ENCODE results near the gene KCNN4.

Gene KCNN4

DNA sequence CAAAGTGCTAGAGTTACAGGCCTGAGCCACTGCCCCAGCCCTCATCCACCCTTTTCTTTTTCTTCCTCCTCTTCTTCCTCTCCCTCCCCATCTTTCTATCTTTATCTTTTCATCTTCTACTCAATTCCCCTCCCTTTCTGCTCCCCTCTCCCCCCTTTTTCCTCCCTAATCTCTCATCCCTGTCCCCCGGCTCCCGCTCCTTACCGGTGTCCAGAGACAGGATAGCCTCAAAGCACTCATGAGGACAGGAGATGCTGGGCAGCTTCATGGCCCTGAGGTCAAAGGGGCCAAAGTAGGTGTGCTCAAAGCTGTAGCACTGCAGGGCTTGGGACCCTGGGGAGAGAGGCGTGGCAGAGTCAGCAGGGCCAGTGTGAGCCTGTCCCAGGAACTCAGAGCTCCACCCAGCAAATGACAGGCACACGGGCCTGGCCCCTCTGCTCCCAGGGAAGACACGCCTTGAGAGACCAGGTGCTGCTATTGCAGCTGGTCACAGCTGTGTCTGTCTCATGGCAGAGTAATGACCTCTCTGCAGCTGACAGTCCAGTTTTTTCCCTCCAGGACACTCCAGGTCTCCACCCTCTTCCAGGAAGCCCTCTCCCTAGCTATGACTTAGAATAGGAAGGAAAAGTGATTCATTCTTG, 18.8 kb upstream of the KCNN4 start:
- no peak for DNase-seq (ENCODE audit: low read depth in 1 of 2, low spot score in 1 of 2)

DNA sequence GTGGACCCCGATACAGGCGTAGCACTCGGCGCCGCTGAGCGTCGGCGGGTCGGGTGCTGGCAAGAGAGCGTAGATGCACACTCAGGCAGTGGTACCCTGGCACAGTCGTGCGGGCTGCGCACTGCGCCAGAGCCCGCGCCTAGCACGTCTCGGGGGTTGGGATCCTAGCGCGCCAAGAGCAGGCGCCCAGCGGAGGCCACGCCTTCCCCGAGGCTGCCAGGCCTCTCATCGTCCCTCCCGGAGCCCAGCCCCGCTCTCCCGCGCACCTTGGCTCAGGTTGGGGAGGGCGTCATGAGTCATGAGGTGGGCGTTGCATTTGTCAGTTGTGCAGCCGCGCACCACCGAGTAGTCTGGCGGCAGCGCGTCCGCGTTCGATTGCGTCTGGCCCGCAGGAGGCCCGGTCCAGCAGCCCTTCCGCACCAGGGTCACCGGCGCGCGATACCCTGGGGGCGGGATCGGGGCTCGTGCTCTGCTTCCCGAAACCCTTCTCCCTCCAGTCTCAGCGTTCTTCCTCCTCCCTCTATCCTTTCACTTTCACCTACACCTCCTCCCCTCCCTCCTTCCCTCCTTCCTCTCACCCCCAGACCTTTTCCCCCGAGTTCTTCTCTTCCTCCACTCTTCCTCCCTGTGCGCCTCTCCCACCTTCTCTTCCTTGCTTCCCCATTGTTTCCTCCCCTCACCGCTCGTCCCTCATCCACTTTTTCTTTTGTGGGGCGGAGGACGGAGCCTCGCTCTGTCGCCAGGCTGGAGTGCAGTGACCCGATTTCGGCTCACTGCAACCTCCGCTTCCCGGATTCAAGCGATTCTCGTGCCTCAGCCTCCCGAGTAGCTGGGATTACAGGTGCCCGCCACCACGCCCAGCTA, 18.0 kb upstream of the KCNN4 start:
- DNase-seq (ENCODE audit: low read depth in 1 of 2, low spot score in 1 of 2) = peak; percentile 21 to 45

DNA sequence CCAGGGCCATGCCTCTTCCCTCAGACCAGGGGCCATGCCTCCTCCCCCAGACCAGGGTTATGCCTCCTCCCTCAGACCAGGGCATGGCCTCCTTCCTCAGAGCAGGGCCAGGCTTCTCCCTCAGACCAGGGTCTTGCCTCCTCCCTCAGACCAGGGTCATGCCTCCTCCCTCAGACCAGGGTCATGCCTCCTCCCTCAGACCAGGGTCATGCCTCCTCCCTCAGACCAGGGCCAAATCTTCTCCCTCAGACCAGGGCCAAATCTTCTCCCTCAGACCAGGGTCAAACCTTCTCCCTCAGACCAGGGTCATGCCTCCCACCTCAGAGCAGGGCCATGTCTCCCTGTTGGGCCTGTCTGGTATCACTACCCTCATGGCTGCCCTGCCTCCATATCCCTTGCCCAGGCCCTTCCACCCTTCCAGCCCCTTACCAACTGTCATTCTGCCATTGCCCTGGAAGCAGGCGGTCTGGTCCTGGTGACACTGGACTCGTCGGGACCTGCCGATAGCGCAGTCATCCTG, 17.3 kb upstream of the KCNN4 start:
- DNase-seq (ENCODE audit: low read depth in 1 of 2, low spot score in 1 of 2) = no peak

DNA sequence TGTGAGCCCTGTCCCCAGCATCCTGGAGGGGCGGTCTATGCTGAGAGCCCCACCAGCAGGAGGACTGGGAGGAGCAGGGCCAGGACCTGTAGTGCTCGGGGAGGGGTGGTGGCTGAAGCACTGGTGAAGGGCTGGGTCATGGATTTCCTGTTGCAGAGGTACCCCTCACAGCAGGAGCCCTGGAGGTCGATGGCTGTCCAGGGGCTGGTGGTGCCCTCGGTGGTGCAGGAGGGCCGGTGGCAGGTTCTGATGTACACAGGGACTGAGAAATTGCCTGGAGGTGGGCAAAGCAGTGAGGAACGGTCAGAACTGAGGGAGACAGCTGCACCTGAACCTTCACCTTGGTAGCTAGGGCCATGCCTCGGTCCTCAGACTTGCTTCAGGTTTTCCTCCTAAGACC, 16.8 kb upstream of the KCNN4 start:
- DNase-seq (ENCODE audit: low read depth in 1 of 2, low spot score in 1 of 2) = no peak

DNA sequence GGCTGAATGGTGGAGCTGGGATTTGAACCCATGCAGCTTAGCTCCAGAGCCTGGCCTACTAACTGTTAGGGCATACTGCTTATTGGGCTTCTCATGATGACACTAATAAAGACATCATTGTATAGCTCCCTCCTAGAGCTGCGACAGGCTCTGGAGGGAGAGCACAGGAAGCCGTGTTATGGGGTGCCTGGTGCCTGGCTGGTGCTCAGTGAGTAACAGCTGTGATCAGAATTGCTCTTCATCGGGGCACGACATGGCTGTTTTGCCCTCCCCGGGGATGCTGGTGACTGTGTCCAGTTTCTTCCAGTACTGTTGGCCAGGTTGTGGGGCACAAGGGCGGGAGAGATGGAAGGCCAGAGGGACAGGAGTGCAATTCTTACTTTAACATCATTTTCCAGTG, 16.3 kb upstream of the KCNN4 start:
- DNase-seq (ENCODE audit: low read depth in 1 of 2, low spot score in 1 of 2) = no peak

DNA sequence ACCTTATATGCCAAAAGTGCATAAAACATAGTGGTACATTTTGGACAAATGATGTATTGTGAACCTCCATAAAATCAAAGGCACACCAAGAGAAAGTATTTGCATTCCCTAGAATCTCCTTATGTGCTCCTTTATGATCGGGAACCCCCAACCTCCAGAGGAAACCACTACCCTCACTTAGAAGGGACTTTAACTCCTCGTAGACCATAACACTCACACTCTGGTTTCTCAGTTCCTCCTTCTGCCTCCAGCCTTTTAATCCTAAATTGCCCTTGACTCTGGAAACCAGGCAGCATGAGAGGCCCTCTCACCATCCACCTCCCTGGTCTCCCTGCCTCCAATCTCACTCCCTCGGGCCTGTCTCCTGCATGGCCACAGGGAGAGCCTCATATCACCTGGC, 9.8 kb upstream of the KCNN4 start:
- DNase-seq (ENCODE audit: low read depth in 1 of 2, low spot score in 1 of 2) = no peak

DNA sequence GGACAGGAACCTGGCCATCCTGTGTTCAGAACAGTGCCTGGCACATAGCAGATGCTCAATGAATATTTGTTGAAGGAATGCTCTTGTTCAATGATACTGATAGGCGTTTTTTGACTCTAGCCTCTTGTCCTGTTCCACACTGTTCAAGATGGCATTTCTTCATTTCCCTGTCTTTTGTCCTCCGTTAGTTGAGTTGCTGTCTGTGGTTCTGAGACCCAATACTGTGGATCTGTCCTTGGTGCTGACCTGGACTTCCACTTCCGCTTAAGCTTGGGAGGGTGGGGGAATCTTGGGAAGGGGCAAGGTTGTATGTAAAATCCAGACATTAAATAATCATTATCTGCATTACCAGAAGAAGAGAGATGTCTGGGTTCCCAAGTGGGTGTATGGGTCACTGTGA, 8.3 kb upstream of the KCNN4 start:
- DNase-seq (ENCODE audit: low read depth in 1 of 2, low spot score in 1 of 2) = no peak

DNA sequence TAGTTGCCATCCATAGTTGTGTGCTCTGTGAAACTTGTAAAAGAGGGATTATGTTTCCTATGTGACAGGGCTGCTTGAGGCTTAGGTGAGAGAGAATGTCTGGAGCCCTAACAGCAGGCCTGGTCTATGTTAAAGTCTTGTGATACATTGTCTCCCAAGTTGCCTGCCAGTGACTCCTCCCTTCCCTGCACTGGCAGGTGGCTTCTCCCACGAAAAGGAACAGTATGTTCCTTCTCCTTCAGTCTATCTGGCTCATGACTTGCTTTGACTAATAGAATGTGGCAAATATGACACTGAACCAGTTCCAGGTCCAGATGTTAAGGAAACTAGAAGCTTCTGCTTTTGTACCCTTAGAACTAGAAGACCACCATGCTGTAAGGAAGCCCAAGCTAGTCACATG, 5.9 kb upstream of the KCNN4 start:
- DNase-seq (ENCODE audit: low read depth in 1 of 2, low spot score in 1 of 2) = no peak

DNA sequence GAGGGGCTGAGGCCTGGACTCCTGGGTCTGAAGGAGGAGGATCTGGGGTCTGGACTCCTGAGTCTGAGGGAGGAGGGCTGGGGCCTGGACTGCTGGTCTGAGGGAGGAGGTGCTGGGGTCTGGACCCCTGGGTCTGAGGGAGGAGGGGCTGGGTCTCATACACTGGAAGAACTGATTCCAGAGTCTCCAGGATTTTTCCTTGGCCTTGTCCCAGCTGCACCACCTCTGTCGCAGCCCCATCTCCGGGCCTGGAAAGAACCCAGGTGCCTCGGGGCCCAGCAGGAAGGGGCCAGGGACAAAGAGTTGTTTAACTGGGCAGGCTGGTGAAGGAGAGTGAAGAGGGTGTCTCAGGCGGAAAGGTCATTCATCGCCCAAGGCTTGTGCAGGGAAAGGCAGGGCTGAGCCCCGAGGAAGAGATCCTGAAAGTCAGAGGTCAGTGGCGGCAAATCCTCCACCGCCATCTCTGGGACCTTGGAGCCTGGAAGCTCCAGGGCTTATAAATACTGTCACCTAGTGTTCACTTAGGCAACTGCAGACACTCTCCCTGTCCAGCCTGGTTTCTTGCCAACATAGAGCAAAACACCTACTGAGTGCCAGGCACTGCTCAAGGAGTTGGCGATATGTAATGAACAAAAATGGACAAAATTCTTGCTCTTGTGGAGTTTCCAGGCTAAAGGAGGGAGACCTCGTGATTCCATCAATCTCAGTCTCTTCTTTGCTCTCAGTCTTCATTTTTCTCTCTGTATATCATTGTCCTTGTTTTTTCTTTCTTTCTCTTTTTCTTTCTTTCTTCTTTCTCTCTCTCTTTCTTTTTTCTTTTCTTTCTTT, 4.4 kb upstream of the KCNN4 start:
- DNase-seq (ENCODE audit: low read depth in 1 of 2, low spot score in 1 of 2) = no peak

DNA sequence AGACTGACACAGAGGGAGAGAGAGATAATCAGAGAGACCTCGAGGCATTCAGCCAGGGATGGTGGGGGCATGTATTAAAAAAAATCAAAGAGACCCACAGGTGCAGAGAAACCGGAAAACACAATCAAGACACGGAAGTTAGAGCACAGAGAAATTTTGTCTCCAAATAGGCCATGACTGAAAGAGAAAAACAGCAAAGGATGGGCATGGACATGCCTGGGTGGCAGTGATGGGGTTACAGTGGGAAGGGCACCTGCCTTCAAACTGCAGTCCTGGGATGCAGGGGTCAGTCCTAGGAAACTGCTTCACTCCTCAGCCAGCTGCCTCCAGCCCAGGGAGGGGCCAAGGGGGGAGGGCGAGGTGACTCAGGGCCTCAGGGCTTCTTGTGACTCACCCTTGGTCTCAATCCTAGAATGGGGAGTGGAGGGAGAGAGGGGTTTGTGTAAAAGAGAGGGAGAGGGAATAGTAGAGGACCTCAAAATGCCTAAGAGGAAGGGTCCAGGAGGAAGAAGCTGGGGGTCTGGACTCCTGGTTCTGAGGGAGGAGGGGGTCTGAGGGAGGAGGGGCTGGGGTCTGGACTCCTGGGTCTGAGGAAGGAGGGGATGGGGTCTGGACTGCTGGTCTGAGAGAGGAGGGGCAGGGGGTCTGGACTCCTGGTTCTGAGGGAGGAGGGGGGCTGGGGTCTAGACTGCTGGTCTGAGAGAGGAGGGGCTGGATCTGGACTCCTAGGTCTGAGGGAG, 3.6 kb upstream of the KCNN4 start:
- DNase-seq (ENCODE audit: low read depth in 1 of 2, low spot score in 1 of 2) = peak in 1 of 2 donors; percentile 35

DNA sequence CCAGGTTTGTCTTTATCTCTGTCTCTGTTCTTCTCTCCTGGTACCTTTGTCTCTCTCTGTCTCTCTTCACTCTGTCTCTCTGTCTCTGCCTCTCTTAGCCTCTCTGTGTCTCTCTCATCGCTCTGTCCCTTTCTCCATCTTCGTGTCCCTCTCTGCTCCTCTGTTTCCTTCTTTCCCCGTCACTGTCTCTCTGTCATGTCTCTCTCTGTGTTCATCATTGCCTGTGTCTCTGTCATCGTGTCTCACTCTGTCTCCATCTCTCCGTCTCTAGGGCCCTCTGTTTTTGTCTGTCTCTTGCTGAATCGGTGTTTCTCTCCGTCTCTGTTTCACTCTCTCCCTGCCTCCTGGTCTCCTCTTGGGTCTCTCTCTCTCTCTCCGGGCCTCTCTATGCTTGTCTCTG, 2.9 kb upstream of the KCNN4 start:
- DNase-seq (ENCODE audit: low read depth in 1 of 2, low spot score in 1 of 2) = no peak

DNA sequence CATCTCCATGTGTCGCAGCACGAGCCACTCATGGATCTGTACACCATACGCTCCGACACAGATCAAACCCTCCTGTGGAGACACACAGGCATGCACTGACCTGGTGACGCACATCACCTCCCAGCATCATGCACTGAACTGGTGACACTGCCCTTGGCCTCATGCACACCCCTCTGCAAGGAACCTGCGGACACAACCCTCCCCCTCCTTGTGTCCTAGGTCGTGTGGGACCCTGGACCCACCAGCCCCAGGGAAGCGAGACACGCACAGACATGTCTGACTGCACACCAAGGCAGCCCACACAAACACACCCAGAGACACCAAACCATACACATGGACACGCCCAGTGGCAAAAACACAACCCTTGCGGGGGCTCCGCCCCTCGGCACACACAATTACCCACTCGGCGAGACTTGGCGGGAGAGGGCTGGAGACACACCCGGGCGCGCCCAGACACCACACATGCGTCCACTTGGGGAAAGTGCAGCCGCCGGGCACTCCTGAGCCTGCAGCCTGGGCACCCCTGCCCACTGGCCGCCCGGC, 2.0 kb upstream of the KCNN4 start:
- DNase-seq (ENCODE audit: low read depth in 1 of 2, low spot score in 1 of 2) = no peak

DNA sequence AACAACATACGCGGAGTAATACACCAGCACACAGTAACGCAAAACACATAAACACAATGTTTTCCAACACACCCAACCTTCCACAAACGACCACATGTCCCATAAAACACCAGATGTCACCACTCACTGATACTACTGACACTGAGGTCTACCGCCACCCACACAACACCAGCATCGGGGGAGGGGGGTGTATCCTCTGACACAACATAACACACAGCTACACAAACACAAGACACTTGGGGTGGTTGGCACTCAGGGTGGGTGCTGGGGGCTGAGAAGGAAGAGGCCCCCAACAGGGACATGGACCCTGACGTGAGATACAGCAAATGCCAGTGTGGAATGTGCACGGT, 1.5 kb upstream of the KCNN4 start:
- no peak for DNase-seq (ENCODE audit: low read depth in 1 of 2, low spot score in 1 of 2)

DNA sequence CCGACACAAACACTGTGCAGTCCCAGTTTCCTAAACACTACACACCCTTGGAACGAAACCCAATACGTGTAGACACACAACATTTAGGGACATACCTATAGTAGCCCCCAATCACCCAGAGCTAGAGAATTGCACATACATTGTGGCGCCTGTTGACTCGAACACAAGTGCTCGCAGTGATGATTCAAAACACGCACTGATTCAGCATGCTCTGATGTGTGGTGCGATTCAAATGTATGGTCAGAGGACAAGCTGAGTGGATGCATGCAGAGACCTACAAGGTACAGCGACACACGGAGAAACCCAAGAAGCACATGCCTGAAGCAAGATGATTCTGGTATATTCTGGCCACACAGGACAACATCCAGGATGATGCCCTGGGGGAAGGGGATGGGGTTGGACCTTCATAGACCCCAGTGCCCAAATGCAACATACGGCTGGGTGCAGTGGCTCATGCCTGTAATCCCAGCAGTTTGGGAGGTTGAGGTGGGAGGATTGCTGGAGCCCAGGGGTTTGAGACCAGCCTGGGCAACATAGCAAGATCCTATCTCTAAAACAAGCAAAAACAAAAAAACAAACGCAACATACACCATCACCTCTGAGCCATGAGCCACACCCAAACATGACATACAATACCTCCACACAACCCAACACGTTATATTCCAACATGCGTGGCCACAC, 997 bp upstream of the KCNN4 start:
- no peak for DNase-seq (ENCODE audit: low read depth in 1 of 2, low spot score in 1 of 2)

DNA sequence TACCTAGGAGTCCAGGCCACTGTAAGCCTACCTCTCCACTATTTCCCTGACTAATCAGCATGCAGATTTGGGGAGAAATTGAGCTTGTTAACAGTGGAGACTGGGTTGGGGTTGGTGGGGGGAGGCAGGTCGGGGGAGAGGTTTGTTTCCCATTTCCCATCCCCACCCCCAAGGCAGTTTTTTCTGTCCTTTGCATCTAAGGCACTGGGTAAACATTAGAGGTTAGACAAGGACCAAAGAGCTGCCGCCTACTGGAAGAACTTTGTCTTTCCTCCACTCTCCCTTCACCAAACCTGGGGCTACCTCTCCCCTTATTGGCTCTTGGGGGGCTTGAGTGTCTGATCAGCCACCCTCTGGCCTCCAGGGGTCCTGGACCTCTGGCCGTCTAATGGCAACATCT, 953 bp downstream of the KCNN4 start:
- DNase-seq (ENCODE audit: low read depth in 1 of 2, low spot score in 1 of 2) = no peak

DNA sequence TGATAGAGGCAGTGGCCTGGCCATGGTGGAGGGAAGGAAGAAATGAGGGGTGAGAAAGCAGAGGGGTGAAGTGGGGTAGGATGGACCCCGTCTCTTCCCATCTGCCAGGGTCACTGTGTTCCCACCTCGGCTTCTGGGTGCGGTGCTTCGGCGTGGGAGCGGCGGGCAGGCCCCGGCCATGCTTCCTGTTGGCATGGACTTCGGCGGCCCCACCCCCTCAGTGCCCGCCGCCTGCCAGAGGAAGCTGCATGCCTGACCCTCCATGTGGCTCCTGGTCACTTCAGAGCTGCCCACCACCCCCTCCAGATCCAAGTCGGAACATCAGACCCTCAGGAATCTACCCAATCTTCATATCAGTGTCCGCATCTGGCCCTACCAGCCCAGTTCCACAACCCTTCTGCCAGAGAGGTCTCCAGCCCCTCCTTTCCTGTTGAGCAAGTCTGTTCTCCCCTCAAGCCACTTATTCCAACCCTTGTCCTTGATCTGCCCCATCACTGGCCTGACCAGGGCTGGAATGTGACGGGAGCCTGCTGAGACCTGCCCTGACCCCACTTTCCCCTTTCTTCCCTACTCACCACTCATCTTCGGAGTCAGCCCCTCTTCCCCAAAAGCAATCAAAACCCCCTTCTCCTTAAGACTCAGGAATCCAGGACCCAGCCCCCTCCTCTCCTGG, 1.5 kb downstream of the KCNN4 start:
- DNase-seq (ENCODE audit: low read depth in 1 of 2, low spot score in 1 of 2) = no peak

DNA sequence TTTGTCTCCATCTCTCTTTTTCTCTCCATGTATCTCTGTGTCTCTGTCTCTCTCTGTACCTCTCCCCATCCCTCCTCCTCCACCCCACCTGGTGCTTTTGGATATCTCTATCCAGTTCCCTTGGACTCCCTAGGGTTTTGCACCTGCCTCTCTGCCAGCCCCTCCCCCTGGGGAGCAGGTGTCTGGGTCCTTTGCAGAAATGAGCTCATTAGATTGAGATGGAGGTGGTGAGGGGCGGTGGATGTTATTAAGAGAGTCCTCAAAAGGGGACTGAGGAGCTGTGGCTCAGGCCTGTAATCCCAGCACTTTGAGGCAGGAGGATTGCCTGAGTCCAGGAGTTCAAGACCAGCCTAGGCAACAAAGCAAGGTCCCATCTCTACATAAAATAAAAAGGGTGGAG, 2.1 kb downstream of the KCNN4 start:
- DNase-seq (ENCODE audit: low read depth in 1 of 2, low spot score in 1 of 2) = no peak

DNA sequence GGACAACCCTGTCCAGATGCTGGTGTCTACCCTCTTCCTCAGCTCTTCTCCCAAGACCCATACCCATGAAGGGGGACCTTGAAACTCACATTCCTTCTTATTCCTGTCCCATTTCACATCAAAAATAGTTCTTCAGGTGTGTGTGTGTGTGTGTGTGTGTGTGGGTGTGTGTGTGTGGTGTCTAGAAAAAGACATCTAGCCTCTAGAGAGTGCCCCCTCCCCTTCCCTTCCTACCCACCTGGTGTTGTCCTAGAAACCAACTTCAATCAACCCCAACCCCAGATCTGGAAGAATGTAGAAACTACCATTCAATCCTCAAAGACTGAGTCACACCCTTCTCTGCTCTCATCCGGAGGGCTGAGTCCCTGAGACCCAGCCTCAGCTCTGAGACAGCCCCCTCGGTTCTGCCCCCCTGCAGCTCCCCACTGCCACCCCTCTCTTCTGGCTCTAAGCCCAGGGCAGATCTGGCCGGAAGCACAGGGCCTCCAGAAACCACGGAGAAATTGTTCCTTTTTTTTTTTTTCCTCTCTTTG, 3.5 kb downstream of the KCNN4 start:
- DNase-seq (ENCODE audit: low read depth in 1 of 2, low spot score in 1 of 2) = no peak

DNA sequence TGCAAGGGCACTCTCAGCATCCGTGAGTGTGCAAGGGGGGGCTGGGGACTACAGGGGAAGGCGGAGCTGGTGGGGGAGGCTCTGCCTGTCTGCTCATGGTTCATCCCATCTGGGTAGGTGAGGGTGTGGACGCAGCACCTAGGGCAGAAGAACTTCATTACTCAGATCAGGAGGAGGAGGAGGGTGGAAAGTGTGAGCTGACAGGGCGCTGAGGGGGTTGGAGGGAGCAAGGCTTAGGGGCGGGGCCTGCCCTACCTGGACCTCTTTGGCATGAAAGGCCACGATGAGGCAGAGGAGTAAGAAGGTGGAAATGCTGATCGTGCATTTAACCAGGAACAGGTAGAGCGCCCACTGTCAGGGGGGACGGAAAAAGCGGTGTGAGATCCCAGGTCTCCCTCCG, 4.5 kb downstream of the KCNN4 start:
- peak in 1 of 2 donors; percentile 39 for DNase-seq (ENCODE audit: low read depth in 1 of 2, low spot score in 1 of 2)
